HG02759 (cell line): ENCODE results near the gene TPK1.
"Not testable (repeated sequence)": the region's sequence is repeated elsewhere in the genome, so short reads cannot be mapped to it uniquely, and the experiment has no call there.

Source experiments
- ATAC-seq: cut with Tn5 transposase; IDR thresholded peaks from one replicate; pipeline ENCODE4 v1.9.1; 2021; ENCODE audit warnings: mild to moderate bottlenecking, moderate library complexity; ENCODE audit not compliant: unreplicated experiment

TPK1 gene

GRCh38 chr7:144824360-144824759 is 11.5 kb downstream of the TPK1 start:
- no peak for ATAC-seq

DNA sequence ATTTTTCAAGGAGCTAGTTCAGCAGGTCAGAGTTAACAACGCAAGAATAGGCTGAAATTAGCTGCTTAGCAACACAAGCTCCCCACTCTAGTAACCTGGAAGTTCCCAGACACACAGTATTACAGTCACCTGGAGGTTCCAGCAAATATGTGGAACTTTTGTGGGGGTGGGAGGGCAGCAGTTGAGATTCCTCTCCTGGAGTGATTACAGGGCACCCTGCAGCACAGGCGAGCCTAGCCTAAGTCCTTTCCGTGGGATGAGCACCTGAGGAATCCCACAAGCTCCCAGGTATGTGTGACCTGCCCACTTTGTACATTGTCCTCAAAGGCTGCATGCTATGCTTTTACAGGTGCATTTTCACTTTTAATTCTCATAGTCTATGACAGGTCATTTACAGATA is 13.6 kb downstream of the TPK1 start:
- ATAC-seq, result no peak

DNA sequence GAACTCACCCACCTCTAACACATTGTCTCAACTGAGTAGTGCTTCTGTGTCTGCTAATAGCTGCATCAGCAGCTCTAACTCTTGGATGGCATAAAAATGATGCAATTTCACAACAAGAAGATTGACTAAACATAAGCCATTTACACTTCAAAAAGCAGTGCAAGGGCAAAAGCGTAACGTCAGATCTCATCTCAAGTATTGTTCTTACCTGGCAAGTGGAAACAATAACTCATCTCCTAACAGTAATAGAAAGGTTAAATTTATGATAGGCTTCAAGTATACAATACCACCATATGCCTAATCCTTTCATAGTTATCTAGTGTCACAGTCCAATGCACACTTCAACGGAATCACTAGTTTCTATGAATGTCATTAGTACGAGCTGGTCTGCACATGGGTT is 14.8 kb downstream of the TPK1 start:
- peak; percentile 52 for ATAC-seq

DNA sequence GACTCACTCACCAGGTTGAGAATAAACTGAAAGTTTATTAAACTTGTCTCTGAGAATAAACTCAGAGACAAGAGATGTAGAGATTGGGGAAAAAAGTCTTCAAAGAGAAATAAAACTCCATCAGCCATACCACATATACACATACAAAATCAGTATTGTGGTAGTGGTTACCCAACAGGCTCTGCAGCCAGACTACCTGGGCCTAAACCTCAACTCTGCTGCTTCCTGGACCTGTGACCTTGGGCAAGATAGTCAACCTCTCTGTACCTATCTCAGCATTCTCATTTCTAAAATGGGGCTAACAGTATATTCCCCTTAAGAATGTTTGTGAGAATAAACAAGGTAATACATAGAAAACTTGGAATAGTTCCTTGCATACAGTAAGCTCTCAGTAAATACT is 15.3 kb downstream of the TPK1 start:
- ATAC-seq, result no peak

GRCh38 chr7:144819566-144819965 is 16.3 kb downstream of the TPK1 start:
- no peak for ATAC-seq

GRCh38 chr7:144818511-144818910 is 17.3 kb downstream of the TPK1 start:
- peak; percentile 72 for ATAC-seq

GRCh38 chr7:144817001-144817400 is 18.9 kb downstream of the TPK1 start:
- no peak for ATAC-seq

DNA sequence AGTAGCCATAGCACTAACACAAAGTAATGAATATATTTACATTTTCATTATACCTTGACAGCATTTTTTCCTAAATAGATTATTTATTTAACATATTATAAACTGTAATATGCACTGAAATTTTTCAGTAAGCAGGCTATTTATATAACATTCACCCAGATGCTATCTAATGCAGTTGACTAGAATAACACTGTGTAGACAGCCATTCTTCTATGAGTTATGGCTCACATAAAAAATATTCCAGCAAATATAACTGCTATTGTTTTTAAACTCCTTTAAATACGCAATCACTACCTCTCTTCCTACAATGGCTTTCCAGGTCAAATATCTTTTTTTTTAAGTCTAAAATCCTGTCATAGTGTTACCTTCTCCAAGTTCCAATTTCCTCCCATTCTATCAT is 21.6 kb downstream of the TPK1 start:
- ATAC-seq, result no peak

GRCh38 chr7:144812379-144813283 is 23.2 kb downstream of the TPK1 start:
- ATAC-seq, result peak; percentile 93

- ATAC-seq, result no peak
These were observed 30.1 kb downstream of the TPK1 start for GRCh38 chr7:144805627-144806239.

GRCh38 chr7:144800678-144801436 is 35.0 kb downstream of the TPK1 start:
- ATAC-seq, result not testable (repeated sequence)

DNA sequence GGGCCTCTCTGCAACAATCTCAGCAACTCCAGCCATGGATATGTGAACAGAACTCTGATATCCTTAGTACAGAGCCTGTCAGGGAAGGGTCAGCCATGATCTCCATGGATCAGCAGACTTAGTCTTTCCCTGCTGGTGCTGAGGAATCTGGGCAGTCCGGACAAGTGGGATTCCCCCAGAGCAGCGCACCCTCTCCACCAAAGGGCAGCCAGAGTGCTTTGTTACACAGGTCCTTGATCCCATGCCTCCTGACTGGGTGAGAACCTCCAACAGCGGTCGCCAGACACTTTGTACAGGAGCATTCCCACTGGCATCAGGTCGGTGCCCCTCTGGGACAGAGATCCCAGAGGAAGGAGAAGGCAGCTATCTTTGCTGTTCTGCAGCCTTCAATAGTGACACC is 38.9 kb downstream of the TPK1 start:
- no peak for ATAC-seq

DNA sequence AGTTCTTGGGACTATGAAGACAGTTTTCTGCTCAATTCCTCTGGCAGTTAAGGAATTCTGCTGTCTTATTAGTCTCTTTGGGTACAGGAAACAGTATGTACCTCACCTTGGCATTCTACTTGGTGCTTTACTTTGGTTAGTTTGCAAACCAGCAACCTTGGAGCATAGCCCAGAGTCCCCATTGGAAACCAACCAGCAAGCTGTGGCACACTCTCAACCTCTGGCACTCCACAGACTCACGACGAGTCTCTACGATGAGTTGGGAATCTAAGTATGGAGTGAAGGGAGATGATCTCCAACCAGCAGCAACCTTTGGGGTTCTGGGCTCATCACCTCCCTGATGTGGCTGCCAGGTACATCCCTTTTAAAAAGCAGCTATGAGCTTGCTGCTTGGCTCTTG is 43.8 kb downstream of the TPK1 start:
- ATAC-seq, result no peak

DNA sequence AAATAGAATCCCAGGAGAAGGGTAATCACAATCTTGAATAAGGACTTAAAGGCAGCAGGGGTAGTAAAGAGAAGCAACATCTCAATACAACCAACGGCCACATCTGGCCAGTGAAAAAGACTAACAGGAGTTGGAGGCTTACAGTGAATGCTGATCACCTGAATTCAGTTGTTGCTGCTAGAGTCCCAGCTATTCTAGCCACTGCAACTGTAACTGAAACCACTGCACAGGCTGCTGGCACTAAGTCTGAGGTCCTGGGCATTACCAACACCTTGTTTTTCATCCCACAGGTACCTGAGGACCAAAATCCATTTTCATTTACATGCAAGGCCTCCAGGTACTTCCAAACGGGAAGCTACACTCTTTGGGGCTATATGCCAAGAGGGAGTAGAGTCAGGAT is 44.4 kb downstream of the TPK1 start:
- no peak for ATAC-seq

DNA sequence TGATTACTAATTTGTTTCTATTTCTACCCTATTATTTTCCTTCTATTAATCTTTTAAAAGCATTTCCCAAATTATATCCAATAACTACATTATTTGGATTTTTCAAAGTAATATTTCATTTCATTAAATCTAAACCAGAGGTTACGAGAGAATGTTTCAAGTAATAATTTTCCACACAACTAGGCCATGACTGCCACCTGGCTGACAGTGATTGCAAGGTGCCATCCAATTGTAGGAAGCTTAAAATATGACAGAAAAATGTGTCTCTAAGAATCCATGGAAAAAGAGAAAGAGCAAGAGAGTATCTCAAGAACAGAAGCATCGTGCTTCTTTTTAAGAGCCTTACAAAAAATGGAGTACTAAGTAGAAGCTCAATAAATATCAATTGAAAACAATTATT is 48.7 kb downstream of the TPK1 start:
- no peak for ATAC-seq

DNA sequence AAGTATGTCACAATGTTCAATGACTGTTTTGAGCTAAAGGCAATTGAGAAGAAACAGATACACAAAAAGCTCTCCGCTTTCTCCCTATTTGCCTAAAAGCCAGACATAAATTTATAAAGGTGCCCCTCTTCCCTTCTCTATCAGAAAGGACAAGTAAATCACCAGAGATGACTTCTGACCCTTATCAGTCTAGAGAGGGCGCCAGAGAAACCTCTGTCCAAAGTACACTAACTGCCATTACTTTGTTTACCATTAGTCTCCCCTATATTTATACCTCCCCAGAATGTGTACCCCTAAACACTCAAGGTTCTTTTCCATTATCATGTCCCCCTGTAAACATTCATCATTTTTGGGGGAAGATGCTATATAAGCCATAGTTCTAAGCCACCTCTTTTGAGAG is 49.3 kb downstream of the TPK1 start:
- peak; percentile 48 for ATAC-seq

DNA sequence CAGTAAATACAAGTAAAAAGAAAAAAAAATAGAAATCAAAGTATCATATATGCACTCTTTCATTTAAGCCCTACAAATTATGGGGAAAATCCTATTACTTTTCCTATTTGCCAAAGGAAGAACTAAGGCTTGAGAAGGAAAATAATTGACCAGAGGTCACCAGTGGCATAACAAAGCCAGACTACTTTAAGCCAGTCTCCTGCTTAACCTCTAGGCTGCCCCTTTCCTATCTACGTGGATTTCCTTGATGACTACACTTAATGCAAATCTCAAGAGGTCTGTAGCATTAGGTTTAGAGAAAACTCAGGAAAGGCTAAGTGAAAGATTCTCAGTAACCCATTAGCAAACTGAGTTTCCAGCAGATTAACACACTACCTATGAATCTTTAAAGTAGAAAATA is 49.8 kb downstream of the TPK1 start:
- ATAC-seq, result no peak

DNA sequence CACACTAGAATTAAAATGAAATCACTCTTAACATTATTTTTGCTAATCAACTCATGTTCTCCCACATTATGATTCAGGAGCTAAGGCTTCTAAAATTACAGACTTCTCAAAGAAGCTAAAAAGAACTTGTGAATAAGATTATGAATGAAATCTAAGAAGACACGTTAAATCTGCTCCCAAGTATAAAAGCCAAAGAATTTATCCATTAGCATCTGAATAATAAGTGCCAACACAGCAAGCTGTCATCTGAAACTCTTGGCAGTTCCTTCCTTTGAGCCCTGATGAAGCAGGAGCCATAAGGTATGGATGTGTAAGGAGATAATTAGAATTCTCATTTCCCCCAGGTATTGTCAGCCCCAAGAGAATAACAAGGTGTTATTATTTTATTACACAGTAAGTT is 50.3 kb downstream of the TPK1 start:
- ATAC-seq, result no peak

- ATAC-seq, result no peak
These were observed 50.9 kb downstream of the TPK1 start for GRCh38 chr7:144784943-144785342.

DNA sequence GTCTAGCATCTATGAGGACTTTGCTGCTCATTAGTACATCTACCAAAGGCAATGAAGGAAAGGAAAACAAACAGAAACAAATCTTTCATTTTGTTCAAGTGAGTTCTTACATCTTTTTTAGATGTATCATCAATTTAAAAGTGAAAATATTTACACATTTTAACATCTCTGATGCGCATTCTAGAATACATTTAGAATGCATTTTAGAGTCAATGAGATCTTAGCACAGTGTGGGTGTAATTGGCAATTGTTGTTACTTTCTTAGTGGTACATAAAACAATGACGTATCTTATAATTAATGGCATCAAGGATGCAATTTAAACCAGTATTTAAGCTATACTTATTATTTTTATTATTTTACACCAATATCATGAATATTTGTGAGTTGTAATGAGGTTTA is 51.4 kb downstream of the TPK1 start:
- no peak for ATAC-seq

GRCh38 chr7:144782883-144783282 is 53.0 kb downstream of the TPK1 start:
- ATAC-seq, result no peak
